Measurements from ENCODE around the gene COG5.
"Not testable (repeated sequence)": the region's sequence is repeated elsewhere in the genome, so short reads cannot be mapped to it uniquely, and the experiment has no call there.

Gene COG5

DNA sequence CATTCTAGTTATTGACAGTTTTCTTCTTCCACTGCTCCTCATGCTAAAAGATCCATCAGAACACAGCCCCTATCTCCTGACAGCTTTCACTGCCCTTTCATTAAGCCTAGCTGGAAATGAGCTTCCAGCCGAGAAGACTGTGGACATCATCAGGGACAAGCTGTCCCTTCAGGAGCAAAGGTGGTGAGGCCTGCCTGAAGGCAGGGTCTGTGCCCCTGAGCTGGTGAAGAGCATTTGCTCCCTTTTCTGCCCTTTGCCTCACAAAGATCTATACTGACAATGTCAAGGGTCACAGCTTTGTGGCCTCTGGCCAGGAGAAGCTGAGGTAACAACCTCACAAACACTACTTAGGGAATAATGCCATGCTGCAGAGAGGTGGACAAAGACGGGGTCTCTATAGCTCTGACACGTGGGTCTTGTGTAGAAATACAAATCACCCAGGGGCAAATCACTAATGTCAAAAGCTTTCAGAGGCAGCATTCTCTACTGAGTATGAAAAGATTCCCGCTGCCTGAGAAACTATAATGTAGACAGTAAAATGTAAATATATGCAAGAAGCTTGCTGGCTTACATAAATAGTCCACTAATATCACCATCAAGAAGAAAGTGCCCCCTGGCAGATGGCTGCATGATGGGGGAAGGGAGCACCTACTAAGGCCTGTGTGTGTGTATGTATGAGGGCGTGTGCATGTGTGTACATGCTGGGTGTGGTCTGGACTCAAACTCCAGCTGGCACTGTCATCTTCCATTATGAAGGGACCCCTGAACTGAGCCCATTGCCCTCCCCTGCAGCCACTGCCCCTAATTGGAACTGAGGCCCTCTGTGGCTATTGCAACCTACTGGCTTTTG, 339.1 kb downstream of the COG5 start:
- no peak for DNase-seq (ENCODE audit: low spot score)

- not testable (repeated sequence) for DNase-seq (ENCODE audit: low spot score)
Measured at GRCh38 chr7:107220806-107221205, 342.9 kb downstream of the COG5 start.

- DNase-seq (ENCODE audit: low spot score) = no peak
Measured at GRCh38 chr7:107220356-107220755, 343.4 kb downstream of the COG5 start.

DNA sequence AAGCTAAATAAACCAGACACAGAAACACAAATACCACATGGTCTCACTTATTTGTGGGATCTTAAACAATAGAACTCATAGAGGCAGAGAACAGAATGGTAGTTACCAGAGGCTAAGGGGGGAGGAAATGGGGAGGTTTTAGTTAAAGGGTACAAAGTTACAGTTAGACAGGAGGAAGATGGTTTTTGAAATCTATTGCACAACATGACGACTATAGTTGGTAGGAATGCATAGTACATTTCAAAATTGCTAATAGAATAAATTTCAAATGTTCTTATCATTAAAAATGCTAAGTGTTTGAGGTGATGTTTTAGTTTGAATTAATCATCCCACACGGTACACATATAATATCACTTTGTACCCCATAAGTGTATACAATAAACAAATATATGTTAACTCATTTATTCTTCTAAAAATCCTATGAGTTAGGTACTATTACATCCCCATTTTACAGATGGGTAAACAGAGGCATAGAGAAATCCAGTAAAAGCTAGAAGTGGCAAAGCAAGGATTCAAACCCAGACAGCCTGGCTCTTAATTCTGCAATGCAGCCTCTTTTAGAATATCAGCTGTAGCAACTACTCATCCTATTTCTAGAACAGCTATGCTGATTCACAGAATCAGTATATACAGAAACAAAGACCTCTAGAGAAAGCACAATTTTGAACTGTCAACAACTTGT, 344.0 kb downstream of the COG5 start:
- DNase-seq (ENCODE audit: low spot score) = no peak

DNA sequence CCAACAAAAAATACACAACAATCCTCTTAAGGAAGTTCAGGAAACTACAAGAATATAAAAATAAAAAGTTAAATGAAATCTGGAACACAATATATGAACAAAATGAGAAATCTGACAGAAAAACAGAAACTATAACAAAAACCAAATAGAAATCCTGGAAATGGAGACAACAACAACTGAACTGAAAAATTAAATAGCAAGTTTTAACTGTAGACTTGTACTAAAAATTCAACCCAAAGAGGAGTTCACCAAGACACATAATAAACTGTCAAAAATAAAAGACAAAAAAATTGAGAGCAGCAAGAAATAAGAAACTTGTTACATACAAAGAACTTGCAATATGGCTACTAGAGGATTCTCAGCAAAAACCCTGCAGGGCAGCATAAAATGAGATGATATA, 349.8 kb downstream of the COG5 start:
- DNase-seq (ENCODE audit: low spot score) = no peak

- DNase-seq (ENCODE audit: low spot score) = no peak
Measured at GRCh38 chr7:107213193-107213788, 350.4 kb downstream of the COG5 start.

GRCh38 chr7:107212725-107213124, 351.0 kb downstream of the COG5 start:
- DNase-seq (ENCODE audit: low spot score) = no peak

GRCh38 chr7:107210400-107210799, 353.3 kb downstream of the COG5 start:
- DNase-seq (ENCODE audit: low spot score) = no peak

GRCh38 chr7:107209565-107209964, 354.2 kb downstream of the COG5 start:
- no peak for DNase-seq (ENCODE audit: low spot score)

DNA sequence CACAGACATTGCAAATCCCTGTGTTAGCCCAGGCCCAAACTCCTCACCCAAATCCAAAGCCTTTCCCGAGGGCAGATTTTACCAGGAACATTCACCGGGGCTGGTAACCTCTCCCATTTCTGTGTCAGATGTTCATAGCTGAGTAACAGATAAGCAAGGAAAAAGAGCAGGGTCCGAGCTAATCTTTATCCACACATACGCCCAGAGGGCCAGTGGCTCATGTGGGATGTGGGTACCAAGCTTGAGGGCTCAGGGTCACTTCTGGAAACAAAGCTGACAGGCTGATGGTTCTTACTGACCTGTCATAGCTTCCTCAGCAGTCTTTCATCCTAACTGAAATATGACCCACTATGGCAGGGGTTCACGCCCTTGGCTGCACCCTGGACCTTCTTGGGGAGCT, 355.2 kb downstream of the COG5 start:
- no peak for DNase-seq (ENCODE audit: low spot score)

GRCh38 chr7:107208024-107208521, 355.6 kb downstream of the COG5 start:
- DNase-seq (ENCODE audit: low spot score) = no peak

DNA sequence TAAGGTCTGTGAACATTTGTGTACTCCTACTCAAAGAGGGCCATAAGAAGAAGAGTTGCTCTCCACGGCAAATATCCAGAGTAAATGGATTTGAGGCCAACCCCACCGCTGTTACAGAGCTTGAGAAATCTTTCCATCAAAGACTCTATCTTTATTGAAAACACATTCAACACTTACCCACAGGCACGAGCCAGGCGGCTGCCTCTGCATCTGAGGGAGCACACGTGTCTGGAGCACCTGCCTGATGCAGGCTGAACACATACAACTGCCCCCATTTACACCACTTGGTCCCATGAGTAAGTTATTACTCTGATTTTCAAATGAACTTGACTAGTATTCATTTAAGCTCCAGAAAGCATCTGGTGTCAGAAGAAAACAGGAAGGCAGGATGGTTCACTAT, 356.3 kb downstream of the COG5 start:
- no peak for DNase-seq (ENCODE audit: low spot score)

GRCh38 chr7:107206706-107207105, 357.0 kb downstream of the COG5 start:
- no peak for DNase-seq (ENCODE audit: low spot score)

GRCh38 chr7:107206136-107206535, 357.6 kb downstream of the COG5 start:
- DNase-seq (ENCODE audit: low spot score) = no peak

DNA sequence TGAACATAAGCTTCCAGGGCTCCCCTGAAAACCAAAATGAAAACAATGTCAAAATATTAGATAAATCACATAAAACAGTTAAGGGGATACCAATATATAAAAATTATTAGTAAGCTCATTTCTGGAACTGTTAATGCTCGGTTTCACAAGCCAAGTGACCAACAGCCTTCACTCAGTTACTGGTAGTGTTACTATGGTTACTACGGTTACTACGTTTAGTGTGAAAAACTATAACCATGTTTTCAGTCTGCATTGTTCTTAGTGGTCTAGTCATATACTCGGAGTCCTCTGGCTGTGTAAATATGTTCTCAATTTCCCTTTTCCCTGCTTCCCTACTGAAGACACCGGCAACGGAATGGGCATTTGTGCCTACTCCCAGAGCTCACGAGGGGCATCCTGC, 360.1 kb downstream of the COG5 start:
- no peak for DNase-seq (ENCODE audit: low spot score)

GRCh38 chr7:107201795-107202450, 361.8 kb downstream of the COG5 start:
- DNase-seq (ENCODE audit: low spot score) = peak; percentile 43

DNA sequence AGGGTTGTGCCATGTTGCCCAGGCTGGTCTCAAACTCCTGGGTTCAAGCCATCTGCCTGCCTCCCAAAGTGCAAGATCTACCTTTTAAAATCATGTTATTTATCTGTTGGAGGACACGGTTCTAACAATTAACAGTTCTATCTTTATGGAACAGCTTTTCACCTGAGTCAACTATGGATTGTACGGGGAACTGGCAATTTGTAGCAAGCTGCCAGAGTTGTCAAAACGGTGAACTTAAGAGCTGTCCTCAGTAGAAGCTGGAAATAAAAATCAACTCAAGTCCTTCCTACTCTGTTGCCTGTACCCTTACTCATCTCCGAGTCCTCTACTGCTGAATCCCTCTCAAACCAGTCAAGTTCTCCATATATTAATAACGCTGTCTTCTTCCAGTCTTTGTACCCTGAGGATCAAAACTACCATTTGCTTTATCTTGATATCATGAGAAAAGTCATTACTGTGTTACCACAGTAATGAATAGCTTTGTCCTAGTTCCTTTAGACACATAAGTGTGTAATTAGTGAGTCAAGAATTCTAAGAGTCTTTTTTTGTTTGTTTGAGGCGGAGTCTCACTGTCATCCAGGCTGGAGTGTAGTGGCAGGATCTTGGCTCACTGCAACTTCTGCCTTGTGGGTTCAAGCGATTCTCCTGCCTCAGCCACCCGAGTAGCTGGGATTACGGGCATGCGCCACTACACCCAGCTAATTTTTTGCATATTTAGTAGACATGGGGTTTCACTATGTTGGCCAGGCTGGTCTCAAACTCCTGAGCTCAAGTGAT, 366.7 kb downstream of the COG5 start:
- no peak for DNase-seq (ENCODE audit: low spot score)

DNA sequence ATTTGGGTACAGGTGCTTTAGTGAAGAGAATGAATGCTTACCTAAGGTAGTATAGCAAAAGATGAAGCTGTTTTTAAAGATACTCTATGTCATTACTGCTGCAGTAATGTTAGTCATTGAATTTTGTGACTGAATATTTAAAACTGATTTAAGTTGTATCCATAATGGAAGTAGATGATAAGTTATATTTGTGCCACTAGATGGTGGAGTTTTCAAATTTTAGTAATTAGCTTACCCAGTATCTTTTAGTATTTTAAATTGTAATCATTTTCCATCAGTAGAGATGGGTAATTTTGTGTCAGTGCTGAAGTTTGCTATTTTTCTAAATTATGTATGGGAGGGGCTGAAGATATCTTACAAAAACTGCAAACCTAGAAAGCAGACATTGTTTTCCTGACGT, 369.7 kb downstream of the COG5 start:
- no peak for DNase-seq (ENCODE audit: low spot score)

GRCh38 chr7:107190090-107190489, 373.6 kb downstream of the COG5 start:
- DNase-seq (ENCODE audit: low spot score) = no peak

- no peak for DNase-seq (ENCODE audit: low spot score)
Measured at GRCh38 chr7:107187774-107188173, 375.9 kb downstream of the COG5 start.

GRCh38 chr7:107186240-107186639, 377.5 kb downstream of the COG5 start:
- no peak for DNase-seq (ENCODE audit: low spot score)

GRCh38 chr7:107185716-107186115, 378.0 kb downstream of the COG5 start:
- DNase-seq (ENCODE audit: low spot score) = no peak
